Mesenteric fat pad (tissue), 1 donor: ENCODE measurements around the gene PKMYT1. TPM values are rescaled to one million over a fixed set of nuclear protein-coding genes. Genes with fewer than 3 reads are reported as not detected.
"Not testable (repeated sequence)": the region's sequence is repeated elsewhere in the genome, so short reads cannot be mapped to it uniquely, and the experiment has no call there.

Experiments
- DNase-seq: peaks from one replicate; pipeline ENCODE4 v3.0.0-alpha.2; 2020; ENCODE audit warnings: low spot score
- total RNA-seq: library from RNA; stranded (reverse); fragmentation: NEBNext Ultra II Directional; extraction: Animal tissue kit (Norgen Biotek cat#: 25700); gene quantifications from one replicate; pipeline ENCODE4 v1.2.1, GENCODE V29; 2021
- donor health status: DM: yes; HTN: yes; CAD: no.

PKMYT1 gene
- total RNA-seq, 1 donor from 2014 or later = 0.58 TPM

DNA sequence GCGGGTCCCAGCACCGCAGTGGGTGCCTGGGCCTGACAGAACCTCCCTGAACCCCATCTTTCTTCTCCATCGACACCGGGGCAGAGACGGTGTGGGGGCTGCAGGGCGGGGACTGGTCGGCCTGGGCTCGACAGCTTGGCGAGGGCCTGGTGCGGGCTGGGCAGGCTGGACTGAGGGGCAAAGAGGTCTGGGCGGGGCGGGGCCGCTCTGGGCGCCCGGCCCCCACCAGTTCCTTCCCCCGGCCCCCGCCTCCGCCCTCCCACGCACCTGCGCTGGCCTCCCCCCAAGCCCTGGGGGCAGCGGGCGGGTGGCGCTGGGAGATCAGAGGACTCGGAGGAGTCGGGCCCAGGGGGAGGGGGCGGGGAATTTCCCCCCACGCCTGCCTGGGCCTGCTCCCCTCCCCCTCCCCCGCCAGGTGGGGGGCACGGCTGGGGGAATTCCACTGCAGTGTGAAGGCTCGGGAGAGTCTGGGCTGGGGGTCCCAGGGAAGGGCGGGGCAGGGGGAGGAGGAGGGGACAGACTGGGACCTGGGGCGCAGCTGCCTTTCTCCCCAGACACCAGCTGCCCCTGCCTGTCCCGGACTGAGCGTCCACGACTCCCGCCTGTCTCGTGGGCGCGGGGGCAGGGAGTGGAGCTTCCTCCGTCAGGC, 17.0 kb downstream of the PKMYT1 start:
- DNase-seq = no peak

DNA sequence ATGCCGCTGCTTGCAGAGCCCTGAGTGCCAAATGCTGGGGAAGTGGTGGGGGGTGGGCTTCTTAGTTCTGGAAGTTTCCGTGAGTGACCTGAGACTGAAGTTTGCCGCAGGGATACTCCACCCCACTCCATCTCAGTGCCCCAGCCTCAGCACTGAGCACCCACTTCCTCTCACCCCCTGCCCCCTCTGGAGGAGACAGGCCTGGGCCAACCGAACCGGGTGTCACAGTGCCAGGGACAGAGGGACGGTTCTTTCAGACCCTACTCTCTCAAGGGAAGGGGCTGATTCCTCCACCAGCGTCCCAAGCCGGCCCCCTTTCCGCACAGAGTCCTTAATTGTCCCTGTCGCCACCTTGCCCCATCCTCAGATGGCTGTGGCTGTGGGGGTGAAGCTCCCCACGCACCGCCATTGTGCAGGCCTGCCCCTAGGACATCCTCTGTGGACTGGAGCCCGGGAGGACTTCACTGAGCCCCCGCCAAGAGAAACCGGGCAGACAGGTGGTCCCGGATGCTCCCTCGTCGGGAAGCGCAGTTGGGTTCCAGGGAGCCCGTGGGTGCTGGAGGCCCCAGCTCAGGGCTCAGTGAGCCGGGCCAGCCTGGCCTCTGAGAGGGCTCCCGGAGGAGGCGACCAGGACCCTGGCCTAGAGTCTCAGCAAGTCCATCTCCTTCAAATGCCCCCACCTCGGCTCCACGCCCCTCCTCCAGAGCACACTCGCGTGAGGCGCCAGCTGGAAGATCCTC, 17.7 kb downstream of the PKMYT1 start:
- DNase-seq = no peak

DNA sequence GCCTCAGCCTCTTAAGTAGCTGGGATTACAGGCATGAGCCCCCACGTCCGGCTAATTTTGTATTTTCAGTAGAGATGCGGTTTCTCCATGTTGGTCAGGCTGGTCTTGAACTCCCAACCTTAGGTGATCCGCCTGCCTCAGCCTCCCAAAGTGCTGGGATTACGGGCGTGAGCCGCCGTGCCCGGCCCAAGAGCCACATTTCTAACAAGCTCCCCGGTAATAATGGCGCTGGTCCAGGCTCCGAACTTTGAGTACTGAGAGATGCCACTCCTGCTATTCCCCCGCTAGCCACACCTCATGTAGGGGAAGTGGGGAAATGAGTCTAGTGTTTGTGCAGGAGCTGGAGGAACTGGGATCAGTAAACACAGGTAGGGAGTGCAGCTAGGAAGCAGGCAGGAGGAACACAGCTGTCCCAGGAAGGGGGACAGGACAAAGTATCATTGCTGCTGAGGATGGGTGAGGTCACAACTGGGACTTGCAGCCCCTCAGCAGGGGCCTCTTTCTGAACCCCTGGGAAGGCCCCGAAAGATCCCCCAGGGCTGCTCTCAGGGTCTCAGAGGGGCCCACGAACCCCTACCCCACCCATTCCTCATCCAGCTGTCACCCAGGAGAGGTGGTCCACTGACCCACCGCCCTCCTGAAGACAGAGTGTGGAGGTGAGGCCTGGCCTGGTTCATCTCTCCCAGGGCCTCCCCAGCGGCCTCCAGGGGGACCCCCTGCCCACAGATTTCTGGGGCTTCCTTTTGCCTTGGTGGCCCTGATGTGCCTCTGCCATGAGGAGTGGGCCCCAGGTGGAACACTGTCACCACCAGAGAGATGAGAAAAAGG, 19.8 kb downstream of the PKMYT1 start:
- no peak for DNase-seq

DNA sequence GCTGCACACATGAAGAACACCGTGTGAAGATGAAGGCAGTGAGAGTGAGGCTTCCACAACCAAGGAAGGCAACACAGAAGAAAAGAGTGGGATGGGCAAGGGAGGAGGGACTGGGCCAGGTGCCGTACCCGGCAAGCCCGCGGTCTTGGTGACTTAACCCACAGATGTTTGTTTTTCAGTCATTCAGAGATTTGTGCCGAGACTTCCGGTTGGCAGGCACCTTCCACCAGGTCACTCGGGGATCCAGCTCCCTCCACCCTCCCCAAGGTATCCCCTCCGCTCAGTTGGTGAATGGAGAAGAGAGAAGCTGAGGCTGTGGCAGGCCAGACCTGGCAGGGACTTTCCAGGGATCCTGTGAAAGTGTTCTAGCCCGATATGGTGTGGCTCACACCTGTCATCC, 21.0 kb downstream of the PKMYT1 start:
- DNase-seq = no peak

DNA sequence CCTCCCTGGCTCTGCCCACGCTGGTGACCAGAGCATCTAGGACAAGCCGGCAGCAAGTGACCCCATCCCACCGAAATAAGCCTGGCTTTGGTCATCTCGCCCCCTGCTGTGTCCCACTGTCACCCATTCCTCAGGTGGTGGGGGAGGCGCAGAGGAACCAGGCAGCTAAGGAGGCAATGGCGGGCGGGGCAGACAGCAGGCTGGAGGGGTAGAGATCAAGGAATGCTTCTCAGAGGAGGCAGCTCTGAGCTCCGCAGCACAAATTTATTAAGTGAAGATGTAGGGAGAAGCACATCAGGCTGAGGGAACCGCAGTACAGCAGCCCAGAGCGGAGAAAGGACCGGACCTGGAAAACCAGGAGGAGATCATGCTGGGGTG, 23.7 kb downstream of the PKMYT1 start:
- DNase-seq = no peak

DNA sequence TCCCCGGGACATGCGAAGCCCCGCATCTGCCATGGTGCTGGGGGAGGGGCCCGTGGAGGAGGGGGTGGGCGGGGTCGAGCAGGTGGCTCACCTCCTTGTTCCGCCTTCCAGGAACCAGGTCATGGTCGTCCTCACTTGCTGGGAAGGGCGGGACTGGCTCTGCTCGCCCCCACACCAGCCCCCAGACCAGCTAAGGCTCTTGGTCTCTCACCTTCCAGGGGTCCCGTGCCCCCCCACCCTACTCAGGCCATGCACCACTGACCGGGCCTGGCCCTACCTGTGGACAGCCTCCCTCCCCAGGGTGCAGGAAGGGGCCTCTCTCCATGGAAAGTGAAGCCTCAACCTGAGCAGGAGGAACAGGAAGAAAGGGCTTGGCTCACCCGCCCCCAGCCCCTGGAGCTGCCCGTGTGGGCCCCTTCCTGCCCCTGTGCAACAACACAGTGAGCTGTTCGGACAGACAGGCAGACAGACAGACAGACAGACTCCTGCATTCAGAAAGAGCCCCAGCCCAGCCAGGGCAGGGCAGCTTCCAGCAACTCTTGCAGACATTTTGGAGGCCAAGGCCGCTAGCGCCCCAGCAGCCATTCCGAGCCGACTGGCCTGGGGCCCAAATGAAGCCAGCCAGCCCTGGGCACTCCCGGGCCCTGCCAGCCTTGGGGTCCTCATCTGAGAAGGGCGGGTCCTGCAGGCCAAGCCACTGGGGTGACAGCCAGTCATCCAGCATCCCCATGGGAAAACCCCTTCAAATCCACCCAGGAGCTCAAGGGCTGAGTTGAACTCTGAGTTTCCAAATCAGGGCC, 24.3 kb downstream of the PKMYT1 start:
- no peak for DNase-seq

DNA sequence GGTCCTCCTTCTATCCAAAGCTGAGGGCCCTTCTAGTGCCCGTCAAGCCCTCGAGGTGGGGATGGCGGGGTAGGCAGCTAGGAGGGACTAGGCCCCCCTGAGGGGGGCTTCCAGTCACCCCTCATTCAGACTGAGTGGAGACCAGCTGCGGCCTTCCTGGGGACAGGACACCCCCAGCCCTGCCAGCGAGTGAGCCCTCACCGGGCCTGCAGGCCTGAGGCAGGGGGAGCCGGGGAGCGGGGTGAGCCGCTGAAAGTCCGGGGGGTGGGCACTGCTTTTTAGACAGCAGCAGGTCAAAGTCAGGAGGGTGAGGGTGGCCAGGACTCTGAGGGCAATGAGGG, 24.8 kb downstream of the PKMYT1 start:
- no peak for DNase-seq

DNA sequence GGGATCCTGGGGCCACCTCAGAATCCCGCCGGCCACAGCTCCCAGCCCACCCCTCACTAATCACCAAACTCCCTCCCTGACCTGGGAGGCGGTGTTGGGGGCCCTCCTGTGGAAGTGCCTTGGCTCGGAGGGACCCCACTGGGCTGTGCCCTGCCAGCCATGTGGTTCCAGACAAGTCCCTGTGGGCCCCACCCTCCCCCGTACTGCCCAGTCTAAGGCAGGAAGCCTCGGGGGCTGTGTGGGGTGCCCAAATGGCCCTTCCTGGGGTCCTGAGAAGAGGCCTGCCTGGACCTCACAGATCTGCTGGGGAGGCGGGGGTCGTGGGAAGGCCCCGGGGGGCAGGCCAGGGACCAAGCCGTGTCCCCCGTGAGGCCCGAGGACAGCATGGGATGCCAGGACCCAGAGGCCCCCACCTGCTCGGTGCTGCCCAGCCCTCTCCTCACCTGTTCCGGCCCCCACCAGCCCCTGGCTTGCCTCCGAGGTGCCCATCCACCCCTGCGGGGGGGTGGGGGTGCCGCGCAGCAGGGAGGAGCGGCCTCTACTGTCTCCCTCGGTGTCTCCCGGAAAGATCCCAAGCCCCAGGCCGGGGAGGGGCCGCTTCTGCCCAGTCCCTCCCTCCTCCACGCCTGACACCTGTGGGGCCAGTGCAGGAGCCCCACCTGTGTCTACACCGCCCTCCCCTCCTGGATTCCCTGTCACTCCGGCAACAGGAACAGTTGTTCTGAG, 25.4 kb downstream of the PKMYT1 start:
- DNase-seq = no peak

DNA sequence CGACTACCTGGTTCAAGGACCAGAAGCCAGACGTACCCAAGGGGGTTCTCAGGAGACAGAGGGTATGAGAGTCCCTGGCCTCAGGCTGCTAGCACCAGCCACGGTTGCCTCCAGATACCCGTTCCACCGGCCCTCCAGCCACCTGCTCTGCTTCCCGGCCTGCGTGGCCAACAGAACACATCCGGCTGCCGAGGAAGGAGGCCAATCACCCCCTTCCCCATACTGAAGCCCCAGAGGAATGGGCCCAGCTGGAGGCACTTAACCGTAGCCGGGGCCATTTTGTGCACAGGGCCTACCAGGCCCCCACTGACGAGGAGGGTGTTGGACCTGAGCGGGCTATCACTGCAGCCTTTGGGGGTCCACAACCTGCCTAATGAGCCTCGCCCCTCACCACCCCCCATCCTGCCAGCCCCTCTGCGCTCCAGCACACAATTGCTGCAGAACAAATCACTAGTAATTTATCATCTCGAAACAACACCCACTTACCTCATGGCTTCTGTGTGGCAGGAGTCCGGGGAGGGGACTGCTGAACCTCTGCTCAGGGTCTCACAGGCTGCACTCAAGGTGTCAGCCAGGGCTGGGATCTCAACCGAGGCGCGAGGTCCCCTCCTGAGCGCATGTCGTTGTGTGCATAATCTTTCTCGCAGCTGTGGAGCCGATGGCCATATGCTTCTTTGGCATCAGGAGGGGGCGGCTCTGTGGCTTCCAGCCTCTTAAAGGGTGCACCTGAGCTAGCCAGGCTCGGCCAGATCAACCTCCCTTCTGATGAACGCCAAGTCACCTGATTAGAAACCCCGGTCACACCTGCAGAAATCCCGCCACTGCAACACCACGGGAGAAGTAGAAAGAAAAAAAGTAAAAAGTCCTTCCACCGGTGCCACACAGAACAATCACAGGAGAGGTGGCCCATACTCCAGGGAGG, 26.3 kb downstream of the PKMYT1 start:
- no peak for DNase-seq

DNA sequence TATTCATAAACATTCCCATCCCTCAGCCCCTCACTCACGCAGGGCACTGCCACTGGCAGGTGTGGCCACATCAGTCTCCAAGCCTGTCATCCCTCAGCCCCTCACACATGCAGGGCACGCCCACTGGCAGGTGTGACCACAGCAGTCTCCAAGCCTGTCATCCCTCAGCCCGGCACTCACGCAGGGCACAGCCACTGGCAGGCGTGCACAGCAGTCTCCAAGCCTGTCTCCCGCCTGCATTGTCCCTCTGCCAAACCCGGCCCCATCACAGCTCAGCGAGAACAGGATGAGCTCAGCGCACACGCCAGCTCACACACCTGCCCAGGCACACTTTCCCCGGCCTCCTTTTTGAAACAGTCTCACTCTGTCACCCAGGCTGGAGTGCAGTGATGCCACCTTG, 27.6 kb downstream of the PKMYT1 start:
- DNase-seq = no peak

DNA sequence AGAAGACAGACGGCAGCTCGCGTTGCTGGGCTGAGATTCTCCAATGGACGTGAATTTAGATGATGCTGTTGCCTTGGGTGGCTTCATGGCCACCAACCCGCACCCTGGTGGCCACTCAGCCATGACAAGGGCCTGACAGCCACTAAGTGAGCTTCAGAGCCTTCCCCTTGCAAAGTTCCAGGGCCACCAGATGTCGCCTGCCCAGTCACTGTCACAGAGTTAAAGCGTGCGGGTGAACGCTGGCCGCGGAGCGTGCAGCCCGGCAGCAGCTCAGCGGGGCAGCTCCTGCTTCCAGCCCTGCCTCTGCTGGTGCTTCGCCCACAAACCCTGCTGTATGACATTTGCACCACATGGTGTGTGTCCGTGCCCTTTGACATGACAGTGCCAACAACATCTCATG, 29.5 kb downstream of the PKMYT1 start:
- no peak for DNase-seq

DNA sequence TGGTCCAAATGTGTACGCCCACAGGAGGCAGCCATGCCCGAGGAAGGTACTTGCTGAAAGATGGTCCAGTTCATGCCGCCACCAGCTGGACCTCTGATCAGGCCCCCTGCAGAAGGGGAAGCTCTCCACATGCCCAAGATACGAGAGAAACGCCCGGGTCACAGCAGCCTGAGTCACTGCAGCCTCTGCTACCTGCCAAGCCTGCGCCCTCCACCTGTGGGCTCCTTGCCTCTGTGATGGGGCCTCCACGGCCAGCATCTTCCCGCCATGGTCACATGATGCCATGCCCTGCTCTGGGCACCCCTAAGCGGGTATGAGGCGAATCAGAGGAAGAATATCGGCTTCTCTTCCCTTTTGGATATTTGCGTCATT, 29.9 kb downstream of the PKMYT1 start:
- no peak for DNase-seq

DNA sequence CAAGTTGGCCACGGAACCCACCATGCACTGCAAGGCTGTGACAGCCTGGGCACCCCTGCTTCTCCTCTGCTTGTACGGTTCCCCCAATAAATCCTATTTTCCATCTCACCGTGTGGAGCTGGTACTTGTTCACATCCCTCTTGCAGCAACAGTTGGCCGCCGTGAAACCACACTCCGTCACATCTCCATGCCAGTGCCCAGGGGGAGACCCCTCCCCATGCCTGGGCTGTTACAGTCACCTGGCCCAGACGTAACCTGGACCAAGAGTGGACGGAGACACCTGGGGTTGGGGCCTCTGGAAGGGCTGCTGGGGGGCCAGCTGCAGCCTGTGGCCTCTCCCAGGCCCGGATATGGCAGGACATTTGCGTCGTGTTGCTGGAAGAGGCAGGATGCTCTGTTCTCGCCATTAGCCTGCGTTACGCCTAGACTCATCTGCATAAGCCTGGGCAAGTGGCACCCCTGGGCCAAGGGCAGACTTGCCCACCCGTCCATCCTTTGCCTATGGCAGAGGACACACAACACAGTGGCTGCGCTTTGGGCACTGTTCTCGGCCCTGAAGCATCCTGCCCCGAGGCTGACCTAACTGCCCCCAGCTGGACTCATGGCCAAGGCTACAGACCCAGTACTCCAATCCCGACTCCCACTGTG, 30.4 kb downstream of the PKMYT1 start:
- DNase-seq = no peak

DNA sequence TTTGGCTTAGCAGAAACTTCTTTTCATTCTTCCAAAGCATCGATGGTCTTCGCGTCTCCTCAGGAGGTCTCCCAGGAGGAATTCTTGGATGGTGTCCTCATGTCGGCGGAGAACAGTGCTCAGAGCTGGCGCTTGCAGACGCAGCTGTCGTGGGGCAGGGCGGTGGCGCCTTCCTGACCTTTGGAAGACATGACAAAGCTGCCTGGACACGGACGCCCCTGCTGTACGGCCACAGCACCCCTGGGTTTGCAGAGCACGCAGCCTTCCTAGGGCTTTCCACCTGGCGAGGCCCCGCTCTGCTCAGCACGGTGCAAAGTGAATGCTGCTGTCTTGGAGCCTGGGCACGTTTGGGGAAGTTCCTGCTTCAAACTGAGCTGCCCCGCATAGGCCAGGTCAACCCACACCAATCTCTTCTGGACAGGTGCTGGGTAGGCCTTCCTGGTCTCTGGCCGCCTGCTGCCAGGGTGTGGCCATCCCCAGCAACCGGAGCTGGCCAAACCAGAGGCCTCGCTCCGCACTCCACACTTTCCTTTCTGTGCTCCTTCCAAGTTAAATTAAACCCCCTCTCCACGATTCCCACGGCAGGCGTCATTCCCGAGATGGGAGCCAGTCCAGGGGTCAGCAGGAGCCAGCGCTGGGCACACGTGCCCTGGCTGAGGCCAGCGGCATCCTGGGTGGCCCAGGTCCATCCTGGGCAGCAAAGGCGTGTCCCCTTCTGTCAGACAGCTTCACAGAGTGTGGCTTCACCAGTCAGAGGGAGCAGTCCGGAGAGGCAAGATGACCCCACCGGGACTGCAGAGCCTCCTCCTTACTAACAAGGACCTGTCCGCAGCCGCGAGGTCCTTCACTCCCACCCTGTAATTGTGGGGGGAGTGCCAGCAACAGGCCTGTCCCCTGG, 31.2 kb downstream of the PKMYT1 start:
- no peak for DNase-seq

DNA sequence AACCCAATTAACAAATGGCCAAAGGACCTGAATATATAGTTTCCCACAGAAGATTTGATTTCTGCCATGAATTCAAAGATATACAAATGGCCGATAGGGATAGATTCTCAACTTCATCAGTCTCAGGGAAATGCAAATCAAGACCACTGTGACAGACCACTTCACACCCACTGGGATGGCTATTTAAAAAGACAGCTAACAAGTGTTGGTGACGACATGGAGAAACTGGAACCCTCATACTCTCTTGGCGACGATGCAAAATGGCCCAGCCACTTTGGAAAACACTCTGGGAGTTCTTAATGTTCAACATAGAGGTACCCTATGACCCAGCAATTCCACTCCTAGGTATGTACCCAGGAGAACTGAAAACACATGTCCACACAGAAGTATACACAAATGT, 33.6 kb downstream of the PKMYT1 start:
- no peak for DNase-seq

DNA sequence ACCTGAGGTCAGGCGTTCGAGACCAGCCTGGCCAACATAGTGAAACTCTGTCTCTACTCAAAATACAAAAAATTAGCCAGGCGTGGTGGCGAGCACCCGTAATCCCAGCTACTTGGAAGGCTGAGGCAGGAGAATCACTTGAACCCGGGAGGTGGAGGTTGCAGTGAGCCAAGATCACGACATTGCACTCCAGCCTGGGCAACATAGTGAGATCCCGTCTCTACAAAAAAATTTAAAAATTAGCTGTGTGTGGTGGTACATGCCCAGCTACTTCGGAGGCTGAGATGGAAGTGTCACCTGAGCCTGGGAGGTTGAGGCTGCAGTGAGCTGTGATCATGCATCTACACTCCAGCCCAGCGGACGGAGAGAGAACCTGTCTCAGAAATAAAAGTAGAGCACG, 36.5 kb downstream of the PKMYT1 start:
- not testable (repeated sequence) for DNase-seq

DNA sequence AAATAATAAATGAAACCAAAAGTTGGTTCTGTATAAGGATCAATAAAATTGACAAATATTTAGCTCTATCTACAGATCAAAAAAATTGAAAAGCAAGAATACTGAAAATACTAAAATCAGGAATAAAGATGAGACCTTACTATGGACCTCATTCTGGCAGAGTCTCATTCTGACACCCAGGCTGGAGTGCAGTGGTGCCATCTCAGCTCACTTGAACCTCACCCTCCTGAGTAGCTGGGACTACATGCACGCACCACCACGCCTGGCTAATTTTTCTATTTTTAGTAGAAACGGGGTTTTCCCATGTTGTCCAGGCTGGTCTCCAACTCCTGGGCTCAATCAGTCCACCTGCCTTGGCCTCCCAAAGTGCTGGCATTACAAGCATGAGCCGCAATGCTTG, 38.2 kb downstream of the PKMYT1 start:
- no peak for DNase-seq

DNA sequence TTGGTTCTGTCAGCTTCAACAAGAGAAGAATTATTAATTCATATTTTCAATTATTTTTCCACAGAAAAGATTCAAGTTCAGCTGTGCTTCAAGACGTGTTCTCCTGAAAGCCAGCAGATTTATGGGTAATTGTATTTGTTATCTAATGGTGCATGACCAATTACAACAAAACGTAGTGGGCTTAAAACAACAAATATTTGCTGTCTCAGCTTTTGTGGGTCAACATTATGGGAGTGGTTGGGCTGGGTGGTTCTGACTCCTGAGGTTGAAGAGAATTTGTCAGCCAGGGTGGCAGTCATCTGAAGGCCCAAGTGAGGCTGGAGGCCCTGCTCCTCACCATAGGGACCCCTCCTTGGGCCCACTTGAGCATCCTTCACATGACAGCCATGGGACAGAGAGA, 40.3 kb downstream of the PKMYT1 start:
- DNase-seq = no peak
